Measurements from ENCODE around the gene CEP68. TPM values are rescaled to one million over a fixed set of nuclear protein-coding genes. Genes with fewer than 3 reads are reported as not detected.
A peak's percentile ranks its signal among the peaks of the same experiment; 100 is the strongest.

The CEP68 gene
- total and polyA plus RNA-seq, 4 experiments from 2014 or later: 19.9 to 59.9 (median 43.0) TPM

DNA sequence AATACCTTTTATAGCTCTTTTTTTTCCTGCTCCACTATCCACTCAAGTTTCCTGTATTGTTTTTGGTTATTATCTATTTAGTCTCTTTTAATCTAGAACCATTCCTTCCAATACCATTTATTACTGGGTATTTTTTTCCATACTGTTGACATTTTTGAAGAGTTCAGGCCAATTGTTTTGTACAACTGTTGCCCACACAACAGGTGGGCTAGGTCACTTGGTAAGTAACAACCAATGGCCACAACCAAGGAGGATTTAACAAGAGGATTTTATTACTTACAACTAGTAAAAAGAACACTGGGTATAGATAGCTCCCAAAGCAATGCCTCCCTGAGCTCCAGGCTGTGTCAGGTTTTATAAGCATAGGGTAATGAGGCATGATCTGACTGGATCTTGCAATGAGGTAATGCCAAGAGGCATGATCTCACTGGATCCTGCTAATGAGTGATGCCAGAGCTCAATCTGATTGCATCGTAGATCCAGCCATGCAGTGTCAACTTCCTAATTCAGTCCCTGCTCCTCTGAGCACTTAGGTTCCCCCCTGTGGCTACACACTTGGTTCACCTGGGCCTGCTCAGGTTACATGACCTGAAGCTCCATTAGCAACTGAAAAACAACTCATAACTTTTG lies 7.1 kb upstream of the CEP68 start:
- Histone ChIP-seq H3K27ac (ENCODE audit: low read depth, low read length) (no peak overlapping the region), H3K36me3 (ENCODE audit: insufficient read depth, low read length) (no peaks in the 10 kb centered on the region), H3K4me3 (ENCODE audit: low read length in 2 of 2) (no peak overlapping the region), H3K27me3 (ENCODE audit: insufficient read depth, low read length) (no peaks in the 10 kb centered on the region), H3K9me3 (ENCODE audit: control insufficient read depth in 1 of 2, low read length in 2 of 2) (no peaks in the 10 kb centered on the region), H3K4me1 (ENCODE audit: insufficient read depth, low read length) (peaks cover 18% of the 10 kb centered on the region)
- Mint-ChIP-seq H3K36me3 (peaks cover 12 to 28% of the 10 kb centered on the region in 2 donors), H3K9me3 (peaks cover 0 to 17% (median 7%) of the 10 kb centered on the region in 8 donors), H3K4me1 (peaks cover 7 to 17% (median 10%) of the 10 kb centered on the region in 4 donors), H3K4me3 (no peak overlapping the region), H3K27ac (no peak overlapping the region), H3K27me3 (no peaks in the 10 kb centered on the region)
- intact Hi-C loops (cut with micrococcal nuclease): no loop called here
- ChIA-PET POLR2A (ENCODE audit: partially characterized antibody) (interaction anchor here (0.5 to 1.3 kb wide), 2 partner anchors 8 to 740 kb away, joined by 3 to 4 read pairs; no protein-coding TSS in a partner anchor), CTCF (ENCODE audit: partially characterized antibody) (interaction anchor here (0.5 to 1.1 kb wide), 4 partner anchors 9 to 131 kb away, joined by 3 to 4 read pairs (median 4); no protein-coding TSS in a partner anchor)
- DNase-seq: no peak

DNA sequence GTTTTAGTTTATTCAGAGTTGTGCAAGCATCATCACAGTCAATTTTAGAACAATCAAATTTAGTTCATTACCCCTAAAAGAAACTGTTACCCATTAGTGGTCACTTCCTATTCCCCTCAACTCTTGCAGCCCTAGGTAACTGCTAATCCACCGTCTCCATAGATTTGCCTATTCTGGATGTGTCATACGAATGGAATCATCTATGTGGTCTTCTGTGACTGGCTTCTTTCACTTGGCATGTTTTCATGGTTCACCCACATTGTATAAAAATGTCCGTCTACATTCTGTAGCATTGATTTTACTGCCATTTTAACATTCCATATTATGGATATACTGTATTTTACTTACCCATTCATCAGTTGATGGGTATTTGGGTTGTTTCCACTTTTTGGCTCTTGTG lies 5.3 kb upstream of the CEP68 start:
- POLR2A ChIA-PET (ENCODE audit: partially characterized antibody): no interaction called here
- H3K27me3 Mint-ChIP-seq: no peaks in the 10 kb centered on the region
- no peak for DNase-seq
- Histone ChIP-seq H3K27ac (ENCODE audit: low read depth, low read length) (no peak overlapping the region), H3K36me3 (ENCODE audit: insufficient read depth, low read length) (no peaks in the 10 kb centered on the region), H3K9me3 (ENCODE audit: control insufficient read depth in 1 of 2, low read length in 2 of 2) (no peaks in the 10 kb centered on the region), H3K4me1 (ENCODE audit: insufficient read depth, low read length) (peaks cover 34% of the 10 kb centered on the region), H3K4me3 (ENCODE audit: low read length in 2 of 2) (no peak overlapping the region), H3K27me3 (ENCODE audit: insufficient read depth, low read length) (no peaks in the 10 kb centered on the region)
- intact Hi-C loops (cut with micrococcal nuclease): loop anchor here (10.0 kb wide), 1 partner anchor 446 kb away; no protein-coding TSS in a partner anchor
- peaks cover 0 to 7% (median 0%) of the 10 kb centered on the region in 8 donors for H3K9me3 Mint-ChIP-seq
- peaks cover 18 to 35% (median 23%) of the 10 kb centered on the region in 4 donors for H3K4me1 Mint-ChIP-seq
- CTCF ChIA-PET (ENCODE audit: partially characterized antibody): interaction anchor here (0.6 kb wide), 1 partner anchor 603 kb away, joined by 3 read pairs; no protein-coding TSS in a partner anchor
- peaks cover 7 to 14% of the 10 kb centered on the region in 2 donors for H3K36me3 Mint-ChIP-seq
- no peak overlapping the region for H3K27ac Mint-ChIP-seq
- no peak overlapping the region for H3K4me3 Mint-ChIP-seq

DNA sequence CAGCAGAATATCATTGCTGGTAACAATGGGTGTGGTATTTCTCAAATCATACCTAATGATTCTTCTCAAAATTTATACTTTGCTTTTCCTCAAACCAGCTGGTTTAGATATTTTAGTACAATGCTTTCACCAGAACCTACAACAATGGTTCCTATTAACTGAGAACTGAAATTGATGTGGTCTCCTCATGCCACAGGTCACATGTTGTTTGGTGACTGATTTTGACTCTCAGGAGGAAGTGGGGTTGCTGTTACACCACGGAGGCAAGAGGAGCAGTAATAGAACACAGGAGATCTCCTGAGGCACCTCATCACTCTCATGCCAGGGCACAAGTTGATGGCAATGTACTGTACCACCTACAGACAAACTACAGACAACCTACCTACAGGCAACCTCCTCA lies 3.0 kb upstream of the CEP68 start:
- intact Hi-C loops (cut with micrococcal nuclease): loop anchor here (10.0 kb wide), 1 partner anchor 448 kb away; no protein-coding TSS in a partner anchor
- Mint-ChIP-seq H3K4me3 (peak overlapping the region in 7 of 8 donors; percentile 13 to 76 (median 53)), H3K4me1 (peaks cover 27 to 49% (median 36%) of the 10 kb centered on the region in 4 donors), H3K27me3 (no peaks in the 10 kb centered on the region), H3K27ac (peak overlapping the region; percentile 19 to 87 (median 58)), H3K9me3 (peaks cover 0 to 5% (median 0%) of the 10 kb centered on the region in 8 donors), H3K36me3 (peaks cover 1 to 10% of the 10 kb centered on the region in 2 donors)
- DNase-seq: peak; percentile 48 to 61 (median 51)
- H3K27ac ChIP-seq (ENCODE audit: low read depth, low read length): no peak overlapping the region
- H3K4me1 ChIP-seq (ENCODE audit: insufficient read depth, low read length): peaks cover 46% of the 10 kb centered on the region
- no peaks in the 10 kb centered on the region for H3K9me3 ChIP-seq (ENCODE audit: control insufficient read depth in 1 of 2, low read length in 2 of 2)
- ChIA-PET CTCF (ENCODE audit: partially characterized antibody) (interaction anchor here (0.8 to 7.8 kb wide), 3 partner anchors 16 to 116 kb away, joined by 3 to 65 read pairs (median 3); no protein-coding TSS in a partner anchor), POLR2A (ENCODE audit: partially characterized antibody) (interaction anchor here (0.7 to 1.6 kb wide), 4 partner anchors 10 to 174 kb away, joined by 3 to 6 read pairs (median 4); partner anchors contain the start of genes ACTR2 and RAB1A)
- H3K4me3 ChIP-seq (ENCODE audit: low read length in 2 of 2): no peak overlapping the region
- H3K36me3 ChIP-seq (ENCODE audit: insufficient read depth, low read length): no peaks in the 10 kb centered on the region
- H3K27me3 ChIP-seq (ENCODE audit: insufficient read depth, low read length): no peaks in the 10 kb centered on the region

DNA sequence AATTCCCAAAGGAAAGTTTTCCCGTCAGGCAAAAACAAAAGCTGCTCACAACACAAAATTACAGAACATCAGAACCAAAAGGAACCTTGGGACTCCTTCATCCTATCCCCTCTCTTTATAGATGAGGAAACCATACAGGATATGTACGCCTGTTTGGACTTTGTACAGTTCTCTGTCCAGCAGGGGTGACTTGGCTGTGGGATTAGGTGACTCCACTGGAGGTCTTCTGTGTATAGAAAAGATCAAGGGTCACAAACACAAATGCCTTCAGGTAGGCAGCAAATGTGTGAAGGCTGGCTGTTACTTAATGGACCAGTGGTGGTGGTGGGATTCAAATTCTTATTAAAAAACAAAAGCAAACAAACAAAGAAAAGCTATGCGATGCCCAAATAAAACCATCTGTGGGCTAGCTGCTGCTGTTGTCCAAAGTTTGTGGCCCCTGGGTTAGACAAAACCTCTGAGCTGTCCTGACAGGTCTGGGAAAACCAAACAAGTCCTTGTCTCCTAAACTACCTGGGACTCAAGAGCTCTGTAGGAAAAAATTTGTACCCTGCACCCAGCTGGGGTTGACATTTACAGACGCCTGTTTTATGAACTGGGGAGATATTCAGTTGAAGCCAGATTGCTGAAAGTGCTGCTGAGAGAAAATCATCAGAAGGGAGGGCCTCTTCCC lies 1.3 kb upstream of the CEP68 start:
- peaks cover 0 to 13% of the 10 kb centered on the region in 2 donors for H3K36me3 Mint-ChIP-seq
- ChIA-PET POLR2A (ENCODE audit: partially characterized antibody) (interaction anchor here (1.0 to 6.1 kb wide), 11 partner anchors 13 to 531 kb away, joined by 3 to 85 read pairs (median 11); partner anchors contain the start of genes ACTR2, AFTPH and RAB1A), CTCF (ENCODE audit: partially characterized antibody) (interaction anchor here (0.6 to 7.8 kb wide), 15 partner anchors 13 to 726 kb away, joined by 3 to 65 read pairs (median 5); partner anchors contain the start of gene RAB1A)
- H3K4me1 Mint-ChIP-seq: peaks cover 35 to 66% (median 46%) of the 10 kb centered on the region in 4 donors
- Histone ChIP-seq H3K36me3 (ENCODE audit: insufficient read depth, low read length) (no peaks in the 10 kb centered on the region), H3K27ac (ENCODE audit: low read depth, low read length) (peak overlapping the region; percentile 67), H3K9me3 (ENCODE audit: control insufficient read depth in 1 of 2, low read length in 2 of 2) (no peaks in the 10 kb centered on the region), H3K4me3 (ENCODE audit: low read length in 2 of 2) (peak overlapping the region in 1 of 2 donors; percentile 83), H3K4me1 (ENCODE audit: insufficient read depth, low read length) (peaks cover 63% of the 10 kb centered on the region), H3K27me3 (ENCODE audit: insufficient read depth, low read length) (no peaks in the 10 kb centered on the region)
- no peak for DNase-seq
- intact Hi-C loops (cut with micrococcal nuclease): loop anchor here (5.0 to 10.0 kb wide), 3 partner anchors 288 to 728 kb away; no protein-coding TSS in a partner anchor
- peak overlapping the region in 4 of 7 donors; percentile 94 to 97 (median 97) for H3K27ac Mint-ChIP-seq
- H3K9me3 Mint-ChIP-seq: no peaks in the 10 kb centered on the region
- no peaks in the 10 kb centered on the region for H3K27me3 Mint-ChIP-seq
- peak overlapping the region; percentile 90 to 98 (median 97) for H3K4me3 Mint-ChIP-seq

DNA sequence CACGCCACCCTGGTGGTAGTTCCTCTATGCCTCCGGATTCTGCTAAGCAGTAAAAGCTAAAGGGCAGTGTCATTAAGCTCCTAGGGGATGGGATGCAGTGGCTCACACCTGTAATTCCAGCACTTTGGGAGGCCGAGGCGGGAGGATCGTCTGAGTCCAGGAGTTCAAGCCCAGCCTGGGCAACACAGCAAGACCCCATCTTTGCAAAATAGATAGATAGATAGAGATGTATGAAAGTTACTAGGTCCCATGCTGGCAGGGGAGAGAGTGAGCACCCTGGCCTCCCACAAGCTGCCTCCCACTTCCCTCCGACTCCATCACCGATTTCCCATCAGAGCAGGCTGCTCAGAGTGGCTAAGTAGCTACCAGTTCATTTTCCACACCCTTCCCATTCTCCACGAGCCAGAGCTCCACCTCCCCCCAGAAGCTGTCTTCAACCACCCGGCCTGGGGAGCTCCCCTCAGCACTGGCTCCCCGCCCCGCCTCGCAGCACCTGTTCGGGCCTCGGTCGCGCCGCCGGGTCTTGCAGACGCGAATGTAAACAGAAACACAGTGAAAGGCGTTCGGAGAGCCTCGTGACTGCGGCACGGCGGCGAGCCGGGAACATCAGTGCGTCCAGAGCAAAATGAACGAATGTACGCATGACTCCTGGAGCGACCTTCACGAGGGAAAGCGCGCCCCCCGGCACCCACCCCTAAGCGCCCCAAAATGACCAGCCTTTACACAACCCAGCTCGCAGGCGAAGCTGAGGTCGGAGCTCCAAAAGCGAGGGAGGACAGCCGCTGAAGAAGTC lies 598 bp upstream of the CEP68 start:
- H3K27ac Mint-ChIP-seq: peak overlapping the region; percentile 94 to 98 (median 97)
- H3K9me3 ChIP-seq (ENCODE audit: control insufficient read depth in 1 of 2, low read length in 2 of 2): no peaks in the 10 kb centered on the region
- no peaks in the 10 kb centered on the region for H3K27me3 ChIP-seq (ENCODE audit: insufficient read depth, low read length)
- ChIA-PET POLR2A (ENCODE audit: partially characterized antibody) (interaction anchor here (0.5 to 6.1 kb wide), 24 partner anchors 8 to 1215 kb away, joined by 3 to 85 read pairs (median 4); partner anchors contain the start of genes ACTR2, AFTPH, RAB1A and SERTAD2), CTCF (ENCODE audit: partially characterized antibody) (interaction anchor here (0.7 to 7.8 kb wide), 17 partner anchors 14 to 727 kb away, joined by 3 to 65 read pairs (median 5); partner anchors contain the start of gene RAB1A)
- peak overlapping the region; percentile 90 to 98 (median 97) for H3K4me3 Mint-ChIP-seq
- H3K27ac ChIP-seq (ENCODE audit: low read depth, low read length): peak overlapping the region; percentile 67
- H3K36me3 Mint-ChIP-seq: peaks cover 0 to 13% of the 10 kb centered on the region in 2 donors
- peak in 1 of 5 donors; percentile 82 for DNase-seq
- intact Hi-C loops (cut with micrococcal nuclease): loop anchor here (1.0 to 10.0 kb wide), 9 partner anchors 15 to 1215 kb away; partner anchors contain the start of genes ACTR2, RAB1A, SLC1A4 and UGP2
- H3K36me3 ChIP-seq (ENCODE audit: insufficient read depth, low read length): no peaks in the 10 kb centered on the region
- peaks cover 68% of the 10 kb centered on the region for H3K4me1 ChIP-seq (ENCODE audit: insufficient read depth, low read length)
- H3K27me3 Mint-ChIP-seq: no peaks in the 10 kb centered on the region
- peaks cover 35 to 73% (median 46%) of the 10 kb centered on the region in 4 donors for H3K4me1 Mint-ChIP-seq
- H3K4me3 ChIP-seq (ENCODE audit: low read length in 2 of 2): peak overlapping the region; percentile 48 to 83
- H3K9me3 Mint-ChIP-seq: no peaks in the 10 kb centered on the region

DNA sequence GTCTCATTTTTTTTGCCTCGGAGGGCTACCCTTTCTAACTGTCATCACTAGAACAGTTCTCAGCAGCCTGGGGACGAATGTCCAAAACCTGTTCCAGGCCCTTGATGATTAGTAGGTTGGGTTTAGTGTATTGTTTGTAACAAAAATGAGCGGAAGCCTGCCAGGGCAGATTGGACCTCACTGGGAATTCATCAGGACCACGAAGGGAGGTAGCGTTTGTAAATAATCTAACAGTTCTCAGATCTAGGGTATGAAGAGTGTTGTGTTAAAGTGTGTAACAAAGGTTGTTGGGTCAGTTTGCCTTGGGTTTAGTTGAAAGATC lies 799 bp downstream of the CEP68 start:
- H3K27ac ChIP-seq (ENCODE audit: low read depth, low read length): peak overlapping the region; percentile 67
- CTCF ChIA-PET (ENCODE audit: partially characterized antibody): interaction anchor here (0.7 to 7.8 kb wide), 4 partner anchors 12 to 112 kb away, joined by 3 to 65 read pairs (median 5); partner anchors contain the start of gene RAB1A
- Mint-ChIP-seq H3K27ac (peak overlapping the region; percentile 85 to 96 (median 91)), H3K9me3 (no peaks in the 10 kb centered on the region), H3K27me3 (no peaks in the 10 kb centered on the region), H3K4me1 (peaks cover 37 to 83% (median 47%) of the 10 kb centered on the region in 4 donors), H3K4me3 (peak overlapping the region; percentile 85 to 95 (median 90)), H3K36me3 (peaks cover 0 to 13% of the 10 kb centered on the region in 2 donors)
- no peaks in the 10 kb centered on the region for H3K36me3 ChIP-seq (ENCODE audit: insufficient read depth, low read length)
- peaks cover 76% of the 10 kb centered on the region for H3K4me1 ChIP-seq (ENCODE audit: insufficient read depth, low read length)
- H3K27me3 ChIP-seq (ENCODE audit: insufficient read depth, low read length): no peaks in the 10 kb centered on the region
- H3K9me3 ChIP-seq (ENCODE audit: control insufficient read depth in 1 of 2, low read length in 2 of 2): no peaks in the 10 kb centered on the region
- intact Hi-C loops (cut with micrococcal nuclease): loop anchor here (2.0 to 10.0 kb wide), 7 partner anchors 16 to 1216 kb away; partner anchors contain the start of genes ACTR2 and UGP2
- POLR2A ChIA-PET (ENCODE audit: partially characterized antibody): interaction anchor here (0.6 to 6.1 kb wide), 19 partner anchors 8 to 1216 kb away, joined by 3 to 85 read pairs (median 6); partner anchors contain the start of genes ACTR2, AFTPH, RAB1A and SERTAD2
- H3K4me3 ChIP-seq (ENCODE audit: low read length in 2 of 2): peak overlapping the region; percentile 83 to 92
- DNase-seq: no peak
